ENCODE measurements around the gene LHX8.

The LHX8 gene

GRCh38 chr1:75129983-75130789 is 4.0 kb upstream of the LHX8 start:
- DNase-seq (ENCODE audit: low spot score), result no peak
- TF ChIP-seq CTCF (IDR thresholded peaks at IDR 0.05; ENCODE audit: extremely low read depth, missing control alignments), result no peak

- DNase-seq (ENCODE audit: low spot score), result no peak
- TF ChIP-seq CTCF (IDR thresholded peaks at IDR 0.05; ENCODE audit: extremely low read depth, missing control alignments), result no peak
Observed at GRCh38 chr1:75130865-75131564, 3.2 kb upstream of the LHX8 start.

- no peak for DNase-seq (ENCODE audit: low spot score)
- TF ChIP-seq CTCF (IDR thresholded peaks at IDR 0.05; ENCODE audit: extremely low read depth, missing control alignments), result no peak
Observed at GRCh38 chr1:75131565-75132241, 2.5 kb upstream of the LHX8 start.

GRCh38 chr1:75132242-75132811 is 1.9 kb upstream of the LHX8 start:
- no peak for DNase-seq (ENCODE audit: low spot score)
- TF ChIP-seq CTCF (IDR thresholded peaks at IDR 0.05; ENCODE audit: extremely low read depth, missing control alignments), result no peak

- DNase-seq (ENCODE audit: low spot score), result no peak
- no peak for TF ChIP-seq CTCF (IDR thresholded peaks at IDR 0.05; ENCODE audit: extremely low read depth, missing control alignments)
Observed at GRCh38 chr1:75132812-75133619, 1.2 kb upstream of the LHX8 start.

GRCh38 chr1:75134647-75135572 is 722 bp downstream of the LHX8 start:
- no peak for TF ChIP-seq CTCF (IDR thresholded peaks at IDR 0.05; ENCODE audit: extremely low read depth, missing control alignments)
- DNase-seq (ENCODE audit: low spot score), result no peak
